Mononuclear cell (primary cell): ENCODE measurements around the gene RAB6A. TPM values are rescaled to one million over a fixed set of nuclear protein-coding genes. Genes with fewer than 3 reads are reported as not detected.
"Not testable (repeated sequence)": the region's sequence is repeated elsewhere in the genome, so short reads cannot be mapped to it uniquely, and the experiment has no call there.

ENCODE experiments used
- H3K27me3 ChIP-seq: 2 replicates; pipeline ENCODE4 v1.6.0; 2011; ENCODE audit warnings: low read length, control low read depth; ENCODE audit not compliant: insufficient read depth
- H3K4me1 ChIP-seq: 2 replicates; pipeline ENCODE4 v1.5.1; 2011; ENCODE audit warnings: mild to moderate bottlenecking, low read length, control low read depth; ENCODE audit not compliant: insufficient read depth
- H3K4me3 ChIP-seq: 2 replicates; pipeline ENCODE4 v1.5.1; 2011; ENCODE audit warnings: mild to moderate bottlenecking, low read length, moderate library complexity
- H3K9me3 ChIP-seq: 2 replicates; pipeline ENCODE4 v1.5.1; 2011; ENCODE audit warnings: low read depth, mild to moderate bottlenecking, control low read depth, low read length
- total RNA-seq: library from RNA; depleted of rRNA; stranded (reverse); fragments of >200 nt; gene quantifications from one replicate; pipeline ENCODE4 v1.2.3, GENCODE V29; 2012

The RAB6A gene
- total RNA-seq, 1 donor: 85.2 TPM

- Histone ChIP-seq H3K9me3 (no peaks in the 10 kb centered on the region), H3K27me3 (no peaks in the 10 kb centered on the region), H3K4me1 (peaks cover 18% of the 10 kb centered on the region), H3K4me3 (no peak overlapping the region)
These were observed 23.3 kb upstream of the RAB6A start for GRCh38 chr11:73784080-73784634.

- Histone ChIP-seq H3K27me3 (no peaks in the 10 kb centered on the region), H3K4me1 (peaks cover 12% of the 10 kb centered on the region), H3K9me3 (no peaks in the 10 kb centered on the region), H3K4me3 (no peak overlapping the region)
These were observed 22.7 kb upstream of the RAB6A start for GRCh38 chr11:73783483-73784020.

- no peaks in the 10 kb centered on the region for H3K27me3 ChIP-seq
- H3K9me3 ChIP-seq: no peaks in the 10 kb centered on the region
- no peaks in the 10 kb centered on the region for H3K4me1 ChIP-seq
- no peak overlapping the region for H3K4me3 ChIP-seq
These were observed 20.4 kb upstream of the RAB6A start for GRCh38 chr11:73781303-73781702.

- Histone ChIP-seq H3K4me1 (no peaks in the 10 kb centered on the region), H3K9me3 (no peaks in the 10 kb centered on the region), H3K4me3 (peak overlapping the region; percentile 52), H3K27me3 (no peaks in the 10 kb centered on the region)
These were observed 18.4 kb upstream of the RAB6A start for GRCh38 chr11:73779084-73779902.

GRCh38 chr11:73770811-73771210, 9.9 kb upstream of the RAB6A start:
- H3K4me3 ChIP-seq, H3K27me3 ChIP-seq, H3K4me1 ChIP-seq, H3K9me3 ChIP-seq: not testable (repeated sequence)

GRCh38 chr11:73766763-73767162, 5.9 kb upstream of the RAB6A start:
- Histone ChIP-seq H3K27me3 (peaks cover 3% of the 10 kb centered on the region), H3K4me3 (no peak overlapping the region), H3K9me3 (no peaks in the 10 kb centered on the region), H3K4me1 (peaks cover 4% of the 10 kb centered on the region)

GRCh38 chr11:73762732-73763131, 1.9 kb upstream of the RAB6A start:
- Histone ChIP-seq H3K27me3 (peaks cover 3% of the 10 kb centered on the region), H3K4me1 (peaks cover 14% of the 10 kb centered on the region), H3K4me3 (no peak overlapping the region), H3K9me3 (no peaks in the 10 kb centered on the region)

GRCh38 chr11:73761403-73761945, 600 bp upstream of the RAB6A start:
- peaks cover 14% of the 10 kb centered on the region for H3K4me1 ChIP-seq
- H3K9me3 ChIP-seq: no peaks in the 10 kb centered on the region
- H3K4me3 ChIP-seq: peak overlapping the region; percentile 90
- no peaks in the 10 kb centered on the region for H3K27me3 ChIP-seq

GRCh38 chr11:73760135-73760678, 667 bp downstream of the RAB6A start:
- H3K4me1 ChIP-seq: peaks cover 14% of the 10 kb centered on the region
- H3K9me3 ChIP-seq: no peaks in the 10 kb centered on the region
- no peaks in the 10 kb centered on the region for H3K27me3 ChIP-seq
- H3K4me3 ChIP-seq: peak overlapping the region; percentile 90

GRCh38 chr11:73759610-73760134, 1.2 kb downstream of the RAB6A start:
- Histone ChIP-seq H3K9me3 (no peaks in the 10 kb centered on the region), H3K27me3 (no peaks in the 10 kb centered on the region), H3K4me1 (peaks cover 14% of the 10 kb centered on the region), H3K4me3 (peak overlapping the region; percentile 90)

- H3K27me3 ChIP-seq: no peaks in the 10 kb centered on the region
- no peak overlapping the region for H3K4me3 ChIP-seq
- no peaks in the 10 kb centered on the region for H3K9me3 ChIP-seq
- peaks cover 14% of the 10 kb centered on the region for H3K4me1 ChIP-seq
These were observed 2.4 kb downstream of the RAB6A start for GRCh38 chr11:73758451-73758850.

GRCh38 chr11:73757598-73757997, 3.3 kb downstream of the RAB6A start:
- no peaks in the 10 kb centered on the region for H3K27me3 ChIP-seq
- H3K9me3 ChIP-seq: no peaks in the 10 kb centered on the region
- H3K4me1 ChIP-seq: peaks cover 19% of the 10 kb centered on the region
- H3K4me3 ChIP-seq: no peak overlapping the region

GRCh38 chr11:73755670-73756069, 5.2 kb downstream of the RAB6A start:
- Histone ChIP-seq H3K4me3 (no peak overlapping the region), H3K9me3 (no peaks in the 10 kb centered on the region), H3K27me3 (no peaks in the 10 kb centered on the region), H3K4me1 (peaks cover 26% of the 10 kb centered on the region)

- Histone ChIP-seq H3K4me1 (peaks cover 29% of the 10 kb centered on the region), H3K9me3 (no peaks in the 10 kb centered on the region), H3K27me3 (no peaks in the 10 kb centered on the region), H3K4me3 (no peak overlapping the region)
These were observed 6.9 kb downstream of the RAB6A start for GRCh38 chr11:73753938-73754337.

- peaks cover 29% of the 10 kb centered on the region for H3K4me1 ChIP-seq
- H3K27me3 ChIP-seq: no peaks in the 10 kb centered on the region
- no peaks in the 10 kb centered on the region for H3K9me3 ChIP-seq
- H3K4me3 ChIP-seq: no peak overlapping the region
These were observed 8.0 kb downstream of the RAB6A start for GRCh38 chr11:73752903-73753302.
